NCI-H526 (cell line): ENCODE data around the gene ACTA2.

Source experiments
- DNase-seq, 2 experiments: peaks; one replicate each; lab custom pipeline; 2025; lab: John Stamatoyannopoulos, UW

ACTA2 gene

GRCh38 chr10:88920198-88920597 is 32.4 kb downstream of the ACTA2 start:
- DNase-seq: no peak

DNA sequence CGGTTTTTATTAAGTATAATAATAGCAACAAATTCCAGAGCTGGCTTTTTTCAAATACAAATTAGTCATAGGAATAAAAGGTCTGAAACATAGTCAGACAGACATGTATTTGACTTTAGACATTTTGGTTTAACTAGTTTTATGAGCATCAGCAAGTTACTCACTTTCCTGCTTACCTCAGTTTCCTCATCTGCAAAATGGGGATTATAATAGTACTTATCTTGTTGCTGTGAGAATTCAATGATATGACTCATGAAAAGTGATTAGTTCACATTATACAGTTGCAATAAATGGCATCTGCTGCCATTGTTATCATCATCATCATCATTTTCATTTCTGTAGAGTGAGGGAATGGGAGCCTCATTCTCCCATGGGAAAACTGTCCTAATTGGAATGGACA is 33.5 kb downstream of the ACTA2 start:
- no peak for DNase-seq

DNA sequence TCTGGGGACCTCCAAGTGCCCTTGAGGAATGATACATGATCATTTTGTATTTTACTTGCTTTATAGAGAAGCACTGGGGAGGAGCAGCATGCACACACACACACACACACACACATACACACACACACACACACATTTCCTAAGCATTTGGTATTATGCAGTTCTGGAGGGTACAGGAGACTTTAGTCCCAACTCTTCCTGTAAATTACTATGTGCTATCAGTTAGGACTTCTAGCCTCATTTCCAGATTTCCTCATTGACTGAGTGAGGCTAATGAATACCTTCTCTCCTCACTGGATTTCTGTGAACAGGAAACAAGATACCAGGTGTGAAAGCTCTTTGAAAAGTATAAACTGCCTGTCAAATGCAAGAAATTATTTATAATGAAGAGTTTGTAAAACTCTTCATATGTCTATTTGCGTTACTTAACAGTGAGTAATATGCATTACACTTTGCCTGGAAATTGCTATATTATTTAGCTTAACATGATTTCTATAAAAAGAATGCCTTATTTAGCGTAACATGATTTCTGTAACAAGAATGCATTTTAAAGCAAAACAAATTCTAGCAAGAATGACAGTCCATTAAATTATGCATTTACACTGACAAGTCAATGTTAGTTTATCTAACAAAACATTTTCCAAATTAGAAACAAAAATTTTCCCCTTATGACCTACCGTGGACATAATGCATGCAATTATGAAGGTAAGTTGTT is 34.2 kb downstream of the ACTA2 start:
- no peak for DNase-seq

DNA sequence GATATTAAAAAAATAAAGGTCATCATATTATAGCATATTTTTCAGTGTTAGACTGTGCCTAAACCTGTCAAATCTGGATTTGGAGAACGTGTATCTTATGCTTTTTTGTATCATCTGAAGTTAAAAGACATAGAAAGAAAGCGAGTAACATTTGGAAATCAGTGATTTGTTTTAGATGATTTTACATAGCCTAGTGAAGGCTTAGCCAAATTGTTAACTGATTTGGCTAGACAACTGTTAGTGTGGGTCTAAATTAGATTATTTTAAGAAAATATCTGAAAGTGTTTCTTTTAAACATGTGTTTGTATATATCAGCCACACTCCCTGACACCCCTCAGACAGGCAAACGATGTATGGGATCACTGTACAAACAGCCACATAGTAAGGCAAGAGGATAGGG is 35.6 kb downstream of the ACTA2 start:
- no peak for DNase-seq

DNA sequence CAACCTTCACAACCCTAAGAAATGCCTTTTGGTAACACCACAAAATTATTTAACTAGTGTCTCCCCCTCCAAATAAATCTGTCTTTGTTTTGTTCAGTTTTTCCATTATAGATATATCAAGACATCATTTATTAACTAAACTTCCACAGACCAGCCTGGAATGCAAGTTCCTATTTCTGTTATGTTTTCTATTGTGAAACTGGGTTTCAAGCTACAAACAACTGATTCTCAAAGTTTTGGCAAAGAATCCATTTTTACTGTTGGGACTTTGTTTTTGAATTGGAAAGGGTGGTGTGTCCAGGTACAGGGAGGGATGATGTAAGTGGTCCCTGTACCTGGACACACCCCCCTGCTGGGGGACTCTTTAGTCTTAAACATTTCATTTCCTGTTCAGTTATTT is 36.3 kb downstream of the ACTA2 start:
- DNase-seq: no peak

DNA sequence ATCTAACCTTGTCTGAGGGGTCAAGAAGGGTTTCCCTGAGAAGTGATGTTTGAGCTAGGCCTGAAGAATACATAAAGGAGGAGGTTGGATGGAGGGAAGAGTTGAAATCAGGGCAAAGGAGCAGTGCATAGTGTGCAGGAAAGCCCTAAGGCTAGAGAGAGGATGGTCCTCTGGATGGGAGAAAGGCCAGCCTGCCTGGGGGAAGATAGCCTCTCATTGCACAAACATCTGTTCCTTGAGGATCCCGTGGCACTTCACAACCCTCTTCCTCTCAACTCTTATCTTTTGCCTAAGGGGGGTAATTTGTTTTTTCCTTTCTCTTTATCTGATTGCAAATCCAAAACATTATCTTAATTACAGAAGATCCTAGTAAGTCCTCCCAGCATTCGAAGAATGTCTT is 36.8 kb downstream of the ACTA2 start:
- DNase-seq: no peak

- DNase-seq: no peak
Observed at GRCh38 chr10:88913788-88914187, 38.8 kb downstream of the ACTA2 start.

DNA sequence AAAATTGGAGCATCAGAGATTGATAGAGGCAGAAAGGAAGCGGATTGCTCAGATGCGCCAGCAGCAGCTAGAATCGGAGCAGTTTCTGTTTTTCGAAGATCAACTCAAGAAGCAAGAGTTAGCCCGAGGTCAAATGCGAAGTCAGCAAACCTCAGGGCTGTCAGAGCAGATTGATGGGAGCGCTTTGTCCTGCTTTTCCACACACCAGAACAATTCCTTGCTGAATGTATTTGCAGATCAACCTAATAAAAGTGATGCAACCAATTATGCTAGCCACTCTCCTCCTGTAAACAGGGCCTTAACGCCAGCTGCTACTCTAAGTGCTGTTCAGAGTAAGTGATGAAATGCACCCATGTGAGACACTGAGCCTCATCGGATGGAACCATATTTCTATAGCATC is 39.4 kb downstream of the ACTA2 start:
- DNase-seq: no peak

- DNase-seq: no peak
Observed at GRCh38 chr10:88911851-88912250, 40.7 kb downstream of the ACTA2 start.

DNA sequence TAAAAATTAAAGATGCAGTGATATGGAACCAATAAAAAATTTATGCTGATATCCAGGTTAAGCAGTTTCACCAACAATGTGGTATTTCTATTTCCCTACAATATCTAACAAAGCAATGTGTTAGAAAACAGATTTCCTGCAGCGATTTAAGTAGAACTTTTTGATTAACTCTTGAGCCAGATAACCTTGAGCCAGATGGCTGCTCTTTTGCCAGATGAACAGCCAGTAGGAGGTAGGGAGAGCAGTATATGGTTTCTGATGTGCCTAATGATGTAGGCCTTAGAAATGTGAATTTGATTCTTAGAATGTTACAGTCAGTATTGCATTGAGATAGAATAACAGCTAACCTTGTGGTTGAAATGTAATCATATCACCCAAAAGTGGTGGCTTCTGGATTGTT is 41.5 kb downstream of the ACTA2 start:
- no peak for DNase-seq

DNA sequence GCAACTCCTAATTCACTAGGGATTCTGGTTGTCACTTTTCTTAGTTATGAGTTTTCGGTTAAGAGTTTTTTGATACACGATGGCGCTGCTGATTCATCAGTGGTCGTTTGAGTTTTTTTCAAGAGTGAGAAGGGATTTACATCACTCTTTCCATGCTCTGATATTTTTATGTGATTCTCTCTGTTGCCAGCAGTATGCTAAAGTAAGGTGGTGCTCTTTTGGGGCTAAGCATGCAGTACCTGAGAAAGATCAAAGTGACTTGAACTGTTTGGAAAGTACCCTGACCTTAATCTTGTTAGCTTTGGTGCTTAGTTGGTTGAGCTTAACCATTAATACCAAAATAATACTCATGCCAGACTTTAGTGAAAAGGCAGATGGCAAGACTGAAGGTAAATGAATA is 44.4 kb downstream of the ACTA2 start:
- no peak for DNase-seq

DNA sequence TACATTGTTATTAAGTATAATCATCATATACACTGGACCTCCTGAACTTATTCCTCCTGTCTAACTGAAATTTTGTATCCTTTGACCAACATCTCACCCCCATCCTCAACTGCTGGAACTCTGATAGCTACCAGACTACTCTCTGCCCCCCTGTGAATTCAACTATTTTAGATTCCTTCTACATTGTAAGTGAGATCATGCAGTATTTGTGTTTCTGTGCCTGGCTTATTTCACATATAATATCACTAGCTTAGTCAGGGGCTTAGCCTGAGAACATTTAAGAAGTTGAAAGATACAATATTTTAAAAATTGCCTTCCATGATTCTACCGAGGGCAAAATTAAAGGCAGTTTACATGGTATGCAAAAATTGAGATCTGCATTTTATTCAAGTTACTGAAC is 45.7 kb downstream of the ACTA2 start:
- no peak for DNase-seq

GRCh38 chr10:88903715-88904114 is 48.9 kb downstream of the ACTA2 start:
- DNase-seq: no peak

GRCh38 chr10:88901984-88902789 is 50.4 kb downstream of the ACTA2 start:
- DNase-seq: no peak

- no peak for DNase-seq
Observed at GRCh38 chr10:88901206-88901983, 51.2 kb downstream of the ACTA2 start.

DNA sequence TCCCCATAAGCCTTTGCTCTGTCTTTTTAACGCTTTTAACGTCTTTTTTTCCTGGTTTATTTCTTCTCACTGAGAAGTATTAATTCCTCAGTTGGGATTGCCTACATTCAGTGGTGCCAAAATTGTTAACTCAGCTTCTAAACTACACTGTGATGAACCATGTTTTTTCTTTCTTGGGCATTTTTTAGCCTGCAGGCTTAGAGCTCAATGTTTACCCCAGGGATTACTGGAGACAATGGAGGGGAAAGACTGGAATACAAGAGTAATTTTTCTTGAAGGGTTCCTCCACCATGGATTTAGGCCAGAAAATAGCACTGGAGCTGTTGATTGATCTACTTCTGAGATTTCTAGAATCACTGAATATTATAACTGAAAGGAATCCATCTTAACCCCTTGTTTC is 52.7 kb downstream of the ACTA2 start:
- no peak for DNase-seq

DNA sequence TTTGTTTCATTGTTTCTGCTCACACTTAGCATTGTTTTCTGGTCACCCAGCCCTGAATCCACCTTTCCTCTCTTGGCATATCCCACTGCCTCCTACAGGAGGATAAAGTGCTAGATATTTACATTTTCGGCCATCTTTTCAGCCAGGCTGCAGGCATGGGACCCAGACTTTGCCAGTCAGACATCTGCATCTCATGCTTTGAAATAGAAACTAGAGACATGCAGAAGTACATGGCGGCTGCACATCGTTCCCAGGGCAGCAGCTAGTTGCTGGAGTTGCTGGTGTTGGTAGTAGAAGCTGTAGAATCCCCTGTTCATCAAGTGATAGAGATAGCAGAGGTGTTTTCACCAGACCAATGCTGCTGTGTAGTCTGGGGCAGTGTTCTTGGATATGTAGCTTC is 53.8 kb downstream of the ACTA2 start:
- no peak for DNase-seq

DNA sequence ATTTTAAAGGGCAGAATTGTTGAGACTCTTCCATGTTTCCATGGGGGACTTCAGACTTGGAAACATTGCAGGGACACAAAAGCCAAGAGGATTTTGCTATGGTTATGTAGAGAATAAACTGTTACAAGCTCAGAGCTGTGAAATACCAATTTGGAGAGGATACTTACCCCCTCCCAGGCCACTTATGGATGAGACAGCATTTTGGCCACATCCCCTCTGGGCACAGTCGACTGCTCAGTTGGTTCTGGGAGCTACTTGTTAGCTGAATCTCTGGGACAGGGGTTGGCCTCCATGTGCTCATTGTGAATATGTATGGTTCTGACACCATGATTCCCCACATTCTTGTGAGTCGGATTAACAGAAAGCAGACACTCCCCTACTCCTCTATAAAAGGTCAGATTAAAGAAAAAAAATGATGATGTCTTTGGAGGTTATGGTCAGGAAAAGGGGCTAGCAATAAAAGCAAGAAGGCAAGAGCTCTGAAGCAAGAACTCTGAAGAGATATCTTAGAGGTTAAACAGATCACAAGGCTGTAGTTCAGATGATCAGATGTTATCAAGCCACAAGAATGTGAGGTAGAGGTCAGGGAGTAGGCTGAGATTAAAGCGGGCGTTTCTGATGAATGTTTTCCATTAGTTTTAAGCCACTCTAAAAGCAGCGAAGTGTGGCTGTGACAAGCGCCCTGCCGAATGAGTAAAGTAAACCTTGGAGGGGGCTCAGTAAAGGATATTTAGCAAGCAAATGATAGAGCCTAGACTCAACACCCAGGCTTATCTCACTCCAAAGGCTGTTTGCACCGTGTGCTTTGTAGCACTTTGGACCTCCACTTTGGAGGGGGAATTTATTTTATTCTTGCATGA is 55.3 kb downstream of the ACTA2 start:
- no peak for DNase-seq

GRCh38 chr10:88896372-88896993 is 56.1 kb downstream of the ACTA2 start:
- DNase-seq: no peak

- DNase-seq: no peak
Observed at GRCh38 chr10:88895250-88895649, 57.3 kb downstream of the ACTA2 start.

- no peak for DNase-seq
Observed at GRCh38 chr10:88893611-88894010, 59.0 kb downstream of the ACTA2 start.
